GM19239 (cell line): ENCODE results near the gene HS6ST1.

ENCODE experiments used
- DNase-seq: peaks from one replicate; pipeline ENCODE4 v3.0.0; 2011; ENCODE audit warnings: low spot score; ENCODE audit not compliant: insufficient read length
- FAIRE-seq: peaks from 2 replicates; lab custom pipeline; 2011; peaks lifted over from hg19 to GRCh38; lab: Jason Lieb, UNC

The HS6ST1 gene

DNA sequence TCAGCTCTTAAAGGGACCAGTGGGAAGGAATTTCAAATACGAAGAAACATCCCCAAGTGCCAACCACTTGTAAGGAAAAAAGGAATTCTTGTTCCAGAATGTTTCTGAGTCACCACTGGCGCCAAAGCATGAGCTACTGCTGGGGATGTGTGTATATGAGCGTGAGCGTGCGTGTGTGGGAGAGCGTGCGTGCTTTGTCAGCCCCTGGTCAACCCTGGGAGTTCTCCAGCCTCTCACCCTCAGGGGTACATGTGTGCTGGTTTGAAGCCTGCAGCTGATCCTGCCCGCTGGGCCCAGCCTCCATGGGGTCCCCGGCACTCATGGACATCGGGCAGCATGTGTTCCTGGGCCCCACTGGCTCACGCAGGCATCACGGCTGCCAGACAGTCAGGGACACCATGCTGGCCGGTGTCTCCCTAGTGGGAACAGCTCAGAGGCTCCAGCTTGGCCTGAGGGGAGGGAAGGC is 17.1 kb downstream of the HS6ST1 start:
- DNase-seq: no peak

DNA sequence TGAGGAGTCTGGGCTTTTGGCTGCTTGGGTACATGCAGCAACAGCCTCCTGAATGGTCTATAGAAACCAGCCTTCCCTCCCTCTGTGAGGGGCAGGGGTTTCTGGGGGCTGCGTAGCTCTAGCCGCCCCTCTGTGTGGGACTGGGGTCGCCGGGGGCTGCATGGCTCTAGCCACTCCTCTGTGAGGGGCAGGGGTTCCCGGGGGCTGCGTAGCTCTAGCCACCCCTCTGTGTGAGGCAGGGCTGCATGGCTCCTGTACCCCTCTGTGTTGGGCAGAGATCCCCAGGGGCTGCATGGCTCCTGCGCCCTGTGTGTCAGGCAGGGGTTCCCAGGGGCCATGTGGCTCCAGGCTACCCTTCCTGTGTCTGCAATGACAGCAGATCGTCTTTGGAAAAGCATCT is 17.6 kb downstream of the HS6ST1 start:
- FAIRE-seq: no peak

More for the DNA sequence above, 17.1 kb downstream of the HS6ST1 start:
- FAIRE-seq: no peak

DNA sequence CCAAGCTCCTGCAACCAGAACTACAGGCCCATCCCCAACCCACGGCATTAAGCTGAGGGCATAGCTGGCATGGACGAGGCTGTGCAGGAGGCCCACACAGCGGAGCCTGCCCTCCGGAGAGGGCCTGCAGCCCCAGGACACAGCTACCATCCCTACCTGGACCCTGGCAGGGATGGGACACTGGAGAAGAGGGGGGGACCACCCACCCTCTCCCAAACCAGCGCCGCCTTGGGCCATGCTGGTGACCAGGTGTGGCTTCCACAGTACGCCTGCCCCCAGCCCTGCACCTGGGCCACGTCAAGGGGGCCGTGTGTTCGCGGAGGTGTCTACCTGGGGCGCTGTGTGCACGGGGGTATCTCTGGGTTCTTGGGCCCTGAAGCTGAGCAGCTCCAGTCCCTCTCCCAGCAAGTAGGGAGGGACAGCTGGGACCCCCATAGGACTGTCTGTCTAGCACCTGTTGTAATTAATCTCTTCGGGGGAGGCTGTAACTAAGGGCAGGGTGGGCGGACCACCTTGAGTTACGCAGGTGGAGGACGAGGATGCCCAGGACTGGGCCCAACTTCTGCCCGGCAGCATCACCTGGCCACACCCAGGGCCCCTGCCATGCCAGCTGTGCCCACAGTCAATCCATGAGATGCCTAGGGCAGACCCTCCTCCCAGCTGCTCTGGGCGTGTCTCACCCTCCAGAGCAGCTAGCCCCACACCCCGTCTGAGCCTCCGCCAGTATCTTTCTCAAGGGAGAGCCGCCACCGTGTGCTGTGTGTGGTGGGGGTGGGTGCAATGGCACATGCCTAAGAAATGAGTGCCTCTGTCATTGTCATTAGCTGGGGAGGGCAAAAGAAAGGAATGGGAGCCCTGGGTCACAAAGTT is 18.3 kb downstream of the HS6ST1 start:
- FAIRE-seq (no peak), DNase-seq (no peak)

More for the DNA sequence above, 17.6 kb downstream of the HS6ST1 start:
- DNase-seq: no peak

DNA sequence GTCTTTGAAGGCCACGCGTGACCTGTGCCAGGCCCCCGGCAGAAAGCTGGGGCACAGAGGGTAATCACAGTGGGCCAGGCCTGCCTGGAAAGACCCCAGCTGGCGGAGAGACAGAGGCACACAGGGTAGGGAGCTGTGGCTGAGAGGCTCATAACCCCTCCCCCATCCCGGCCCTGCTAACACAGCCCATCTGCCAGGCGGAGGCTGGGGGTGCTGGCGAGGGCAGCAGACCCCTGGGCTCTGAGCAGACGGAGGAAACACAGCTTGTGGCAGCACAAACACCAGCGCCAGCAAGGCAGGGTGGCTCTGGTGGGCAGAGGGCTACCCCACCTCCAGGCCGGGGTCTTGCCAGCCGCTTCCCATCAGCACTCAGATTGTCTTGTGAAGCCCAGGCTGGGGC is 19.0 kb downstream of the HS6ST1 start:
- DNase-seq (no peak), FAIRE-seq (no peak)

- no peak for DNase-seq
- no peak for FAIRE-seq
Measured at GRCh38 chr2:128298846-128299507, 19.7 kb downstream of the HS6ST1 start.

- FAIRE-seq: no peak
- DNase-seq: no peak
Measured at GRCh38 chr2:128298286-128298685, 20.4 kb downstream of the HS6ST1 start.

- DNase-seq (no peak), FAIRE-seq (no peak)
Measured at GRCh38 chr2:128293870-128294455, 24.7 kb downstream of the HS6ST1 start.

GRCh38 chr2:128293426-128293755 is 25.3 kb downstream of the HS6ST1 start:
- DNase-seq (no peak), FAIRE-seq (no peak)

GRCh38 chr2:128292599-128293425 is 25.9 kb downstream of the HS6ST1 start:
- DNase-seq (no peak), FAIRE-seq (no peak)

DNA sequence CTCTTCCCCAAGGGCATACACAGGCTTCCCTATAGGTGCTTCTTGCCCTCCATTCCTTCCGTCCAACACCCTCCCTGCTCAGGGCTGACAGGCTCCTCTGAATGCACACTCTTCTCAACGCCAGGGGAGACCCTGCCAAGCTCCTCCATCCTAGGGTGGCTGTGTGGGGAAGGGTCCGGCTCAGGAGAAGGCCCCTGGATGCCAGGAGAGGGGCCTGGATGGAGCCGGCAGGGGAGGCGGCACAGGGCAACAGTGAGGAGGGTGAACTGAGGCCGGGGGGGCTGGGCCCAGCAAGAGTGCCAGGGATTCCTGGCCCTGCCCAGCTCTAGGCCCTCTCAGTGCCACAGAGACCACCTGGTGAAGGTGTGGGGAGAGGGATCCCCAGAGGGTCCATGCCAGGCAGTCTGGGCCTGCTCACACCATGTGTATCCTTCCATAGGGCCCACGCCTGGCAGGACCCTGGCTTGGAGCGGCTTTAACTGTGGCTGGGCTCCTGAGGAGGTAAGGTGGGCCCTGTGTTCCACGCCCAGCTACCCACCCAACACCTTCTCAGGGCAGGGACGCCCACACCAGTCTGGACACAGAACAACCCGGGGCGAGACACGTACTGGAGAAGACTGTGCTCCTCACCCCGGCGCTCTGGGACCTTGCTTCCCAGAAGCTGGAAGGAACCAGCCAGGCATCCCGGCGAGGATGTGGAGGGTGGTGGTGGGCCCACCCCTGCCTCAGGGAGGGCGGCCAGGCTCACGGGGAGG is 26.6 kb downstream of the HS6ST1 start:
- DNase-seq (no peak), FAIRE-seq (no peak)

DNA sequence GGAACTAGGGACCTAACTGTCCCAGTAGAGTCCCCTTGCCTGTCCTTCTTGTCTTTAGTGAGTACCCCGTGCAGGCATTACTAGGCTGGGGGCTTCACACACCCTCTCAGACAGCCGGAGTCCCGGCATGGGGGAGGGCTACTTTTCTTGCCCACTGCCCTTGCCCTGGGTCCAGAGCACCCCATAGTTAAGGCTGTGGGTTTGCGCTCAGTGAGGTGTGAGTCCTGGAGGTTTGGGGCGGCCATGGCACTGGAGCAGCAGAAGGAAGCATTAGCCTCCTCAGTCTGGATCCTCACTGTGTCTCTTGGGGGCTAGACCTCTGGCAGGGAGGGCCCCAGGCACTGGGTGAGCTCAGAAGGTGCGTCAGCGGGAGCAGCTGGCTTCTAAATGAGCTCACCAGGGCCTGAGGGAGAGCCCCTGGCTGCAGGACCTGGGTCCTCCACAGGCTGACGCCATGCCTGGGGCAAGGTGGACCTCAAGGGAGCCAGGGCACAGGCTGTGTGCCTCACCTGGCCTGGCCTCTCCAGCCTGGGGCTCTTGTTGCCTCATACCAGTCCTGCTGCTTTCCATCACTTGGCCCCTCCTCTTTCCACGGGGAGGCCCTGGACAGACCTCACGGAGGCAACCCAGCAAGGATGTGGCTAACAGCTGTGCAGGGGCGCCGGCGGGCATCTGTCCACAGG is 27.4 kb downstream of the HS6ST1 start:
- DNase-seq: no peak
- no peak for FAIRE-seq

DNA sequence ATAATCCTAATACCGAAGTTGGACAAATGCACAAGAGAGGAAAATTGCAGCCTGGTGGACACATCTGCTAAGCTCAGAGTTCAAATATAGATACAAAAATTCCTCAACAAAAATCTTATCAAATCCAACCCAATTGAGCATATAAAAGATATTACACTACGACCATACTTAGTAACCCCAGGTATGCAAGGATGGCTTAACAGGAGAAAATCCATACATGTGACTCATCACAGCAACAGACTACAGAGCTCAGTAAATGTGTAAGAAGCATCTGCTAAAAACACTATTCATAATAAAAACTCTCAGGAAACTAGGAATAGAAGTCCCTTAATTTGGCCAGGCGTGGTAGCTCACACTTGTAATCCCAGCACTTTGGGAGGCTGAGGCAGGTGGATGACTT is 28.3 kb downstream of the HS6ST1 start:
- no peak for DNase-seq
- no peak for FAIRE-seq

DNA sequence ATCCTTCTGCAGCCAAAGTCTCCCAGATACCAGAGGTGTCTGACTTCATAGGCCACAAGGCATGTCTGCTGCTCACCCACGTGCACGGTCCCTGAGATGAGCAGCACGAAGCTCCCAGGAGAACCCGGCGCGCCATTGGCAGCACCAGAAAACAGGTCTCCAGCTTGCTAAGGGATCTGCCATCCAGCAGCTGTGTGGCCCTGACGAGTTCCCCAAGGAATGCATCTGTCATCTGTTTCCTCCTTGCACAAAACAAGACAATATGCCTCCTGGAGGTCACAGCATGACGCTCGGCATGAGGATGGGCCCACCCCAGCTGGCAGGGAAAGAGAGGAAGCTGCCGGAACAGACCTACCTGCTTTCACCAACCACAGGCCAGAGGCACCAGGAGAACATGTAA is 29.2 kb downstream of the HS6ST1 start:
- FAIRE-seq (no peak), DNase-seq (no peak)

GRCh38 chr2:128288781-128289180 is 29.9 kb downstream of the HS6ST1 start:
- DNase-seq: no peak
- FAIRE-seq: no peak

GRCh38 chr2:128287780-128288735 is 30.6 kb downstream of the HS6ST1 start:
- DNase-seq (no peak), FAIRE-seq (no peak)

GRCh38 chr2:128286905-128287779 is 31.5 kb downstream of the HS6ST1 start:
- DNase-seq: no peak
- FAIRE-seq: no peak
